Stimulated activated CD4-positive, alpha-beta T cell treated with anti-CD3 and anti-CD28 coated beads, Interleukin-4, amount 100 ng/mL, for 1 hour (primary cell): ENCODE data around the gene CPN1.
"Not testable (repeated sequence)": the region's sequence is repeated elsewhere in the genome, so short reads cannot be mapped to it uniquely, and the experiment has no call there.

Experiments
- DNase-seq: peaks from one replicate; pipeline ENCODE4 v3.0.0-alpha.2; 2020

The CPN1 gene

GRCh38 chr10:100020886-100021253 lies 60.8 kb downstream of the CPN1 start:
- DNase-seq: no peak

- DNase-seq: no peak
Observed at GRCh38 chr10:100020142-100020885, 61.4 kb downstream of the CPN1 start.

GRCh38 chr10:100019787-100020141 lies 61.9 kb downstream of the CPN1 start:
- DNase-seq: no peak

DNA sequence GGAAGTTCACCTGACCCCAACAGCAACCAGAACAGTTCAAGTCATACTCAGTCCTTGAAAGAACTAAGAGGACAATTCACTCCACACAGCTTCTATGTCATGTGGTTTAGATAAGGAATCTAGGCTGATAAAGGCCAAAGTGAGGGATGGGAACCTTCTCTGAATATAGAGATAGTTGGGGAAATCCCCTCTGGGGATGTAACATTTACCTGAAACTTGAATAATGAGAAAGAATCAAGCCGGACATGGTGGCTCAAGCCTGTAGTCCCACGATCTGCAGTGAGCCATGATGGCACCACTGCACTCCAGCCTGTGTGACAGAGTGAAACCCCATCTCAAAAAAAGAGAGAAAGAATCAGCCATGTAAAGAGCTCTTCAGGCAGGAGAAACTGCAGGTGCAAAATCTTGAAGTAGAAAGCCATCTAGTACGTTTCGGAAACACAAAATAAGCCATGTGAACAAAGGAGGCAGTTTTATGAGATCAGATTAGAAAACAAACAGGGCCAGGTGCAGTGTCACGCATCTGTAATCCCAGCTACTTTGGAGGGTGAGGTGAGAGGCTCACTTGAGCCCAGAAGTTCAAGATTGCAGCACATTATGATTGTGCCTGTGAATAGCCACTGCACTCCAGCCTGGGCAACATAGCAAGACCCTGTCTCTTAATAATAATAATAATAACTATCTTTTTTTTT lies 67.5 kb downstream of the CPN1 start:
- DNase-seq: no peak

DNA sequence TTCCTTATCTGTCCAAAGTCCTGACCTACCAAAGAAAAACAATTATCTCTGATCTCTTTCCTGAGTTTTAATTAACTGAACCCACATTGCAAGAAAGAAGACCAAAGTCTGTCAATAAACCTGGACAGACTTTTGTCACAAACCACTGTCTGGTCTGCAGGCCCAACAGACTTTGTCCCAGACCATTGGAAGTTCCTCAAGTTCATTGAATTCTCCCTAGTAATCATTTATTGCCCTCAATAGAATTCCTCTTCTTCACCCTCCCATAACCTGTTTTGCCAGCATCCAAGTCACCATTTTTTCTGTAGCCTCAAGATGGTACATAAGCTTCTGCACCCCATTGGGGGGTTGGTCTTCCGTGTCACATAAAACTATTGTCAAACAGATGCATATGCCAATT lies 68.0 kb downstream of the CPN1 start:
- no peak for DNase-seq

DNA sequence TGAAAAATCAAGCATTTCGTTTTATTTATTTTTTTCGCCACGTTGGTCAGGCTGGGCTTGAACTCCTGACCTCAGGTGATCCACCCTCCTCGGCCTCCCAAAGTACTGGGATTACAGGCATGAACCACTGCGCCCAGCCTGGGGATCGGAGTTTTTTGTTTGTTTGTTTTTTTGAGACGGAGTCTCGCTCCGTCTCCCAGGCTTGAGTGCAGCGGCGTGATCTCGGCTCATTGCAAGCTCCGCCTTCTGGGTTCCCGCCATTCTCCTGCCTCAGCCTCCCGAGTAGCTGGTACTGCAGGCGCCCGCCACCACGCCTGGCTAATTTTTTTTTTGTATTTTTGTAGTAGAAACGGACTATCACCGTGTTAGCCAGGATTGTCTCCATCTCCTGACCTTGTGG lies 69.8 kb downstream of the CPN1 start:
- DNase-seq: not testable (repeated sequence)

- DNase-seq: peak; percentile 86
Observed at GRCh38 chr10:100009793-100010676, 71.6 kb downstream of the CPN1 start, which contains the start of gene DNMBP. TSS of gene DNMBP (minus strand) at chr10:100009947. CDS start at chr10:99972124, 37,823 bp downstream.

GRCh38 chr10:100009283-100009792 lies 72.3 kb downstream of the CPN1 start:
- DNase-seq: no peak

- no peak for DNase-seq
Observed at GRCh38 chr10:100008708-100009282, 72.9 kb downstream of the CPN1 start.

- no peak for DNase-seq
Observed at GRCh38 chr10:100008142-100008522, 73.5 kb downstream of the CPN1 start.

GRCh38 chr10:100007231-100008141 lies 74.2 kb downstream of the CPN1 start:
- DNase-seq: no peak

GRCh38 chr10:100006243-100006886 lies 75.3 kb downstream of the CPN1 start:
- DNase-seq: no peak

DNA sequence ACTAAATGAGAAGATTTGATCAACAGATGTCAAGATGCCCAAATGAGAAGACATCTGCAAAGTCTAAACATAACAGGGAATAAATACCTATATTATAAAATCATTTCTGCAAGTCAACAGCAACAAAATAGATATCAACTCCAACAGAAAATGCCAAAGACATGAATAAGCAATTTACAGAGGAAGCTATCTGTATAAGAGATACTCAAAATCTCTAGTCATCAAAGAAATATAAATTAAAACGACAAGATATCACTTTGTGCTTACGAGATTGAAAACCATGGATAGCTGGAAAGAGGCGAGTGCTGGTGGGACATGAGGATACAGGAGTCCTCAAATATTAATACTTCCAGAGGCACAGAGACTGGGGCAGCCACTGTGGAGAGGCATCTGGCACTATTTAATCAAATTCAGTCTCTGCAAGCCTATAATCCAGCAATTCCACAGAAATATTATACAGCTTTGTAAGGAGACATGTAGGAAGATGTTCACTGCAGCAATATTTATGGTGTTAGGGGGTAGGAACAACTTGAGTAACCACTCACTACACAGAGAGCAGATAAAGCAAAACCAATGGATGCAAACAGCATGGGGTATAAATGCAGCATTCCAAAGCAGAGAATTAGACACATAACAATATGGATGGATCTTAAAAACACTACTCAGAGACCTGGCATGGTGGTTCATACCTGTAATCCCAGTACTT lies 76.7 kb downstream of the CPN1 start:
- no peak for DNase-seq

GRCh38 chr10:100000109-100000644 lies 81.5 kb downstream of the CPN1 start:
- no peak for DNase-seq

DNA sequence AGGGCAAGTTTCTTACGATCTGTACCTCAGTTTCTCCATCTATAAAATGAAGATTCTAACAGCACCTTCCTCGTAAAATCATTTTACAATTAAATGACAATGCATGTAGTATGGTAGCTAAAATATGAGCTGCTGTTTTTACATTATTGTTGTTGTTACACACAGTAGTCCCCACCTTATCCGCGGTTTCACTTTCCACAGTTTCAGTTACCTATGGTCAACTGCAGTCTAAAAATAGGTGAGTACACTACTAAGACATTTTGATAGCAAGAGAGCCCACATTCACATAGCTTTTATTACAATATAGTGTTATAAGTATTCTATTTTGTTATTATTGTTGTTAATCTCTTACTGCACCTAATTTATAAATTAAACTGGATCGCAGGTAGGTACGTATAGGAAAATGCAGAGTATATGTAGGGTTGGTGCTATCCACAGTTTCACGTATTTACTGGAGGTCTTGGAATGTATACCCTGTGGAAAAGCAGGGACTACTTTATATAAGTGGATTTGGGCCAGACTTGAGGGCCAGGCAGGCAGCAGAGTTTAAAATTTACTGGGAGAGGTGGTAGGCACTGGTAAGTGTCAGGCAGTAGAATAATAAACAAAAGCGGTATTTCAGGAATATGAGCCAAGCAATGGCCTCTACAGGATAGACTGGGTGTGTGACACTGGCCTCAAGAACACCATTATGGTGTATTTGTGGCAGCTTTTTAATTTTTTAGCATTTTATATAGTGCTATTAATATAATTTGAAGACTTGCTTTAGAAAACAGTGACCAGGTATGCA lies 82.2 kb downstream of the CPN1 start:
- DNase-seq: no peak

DNA sequence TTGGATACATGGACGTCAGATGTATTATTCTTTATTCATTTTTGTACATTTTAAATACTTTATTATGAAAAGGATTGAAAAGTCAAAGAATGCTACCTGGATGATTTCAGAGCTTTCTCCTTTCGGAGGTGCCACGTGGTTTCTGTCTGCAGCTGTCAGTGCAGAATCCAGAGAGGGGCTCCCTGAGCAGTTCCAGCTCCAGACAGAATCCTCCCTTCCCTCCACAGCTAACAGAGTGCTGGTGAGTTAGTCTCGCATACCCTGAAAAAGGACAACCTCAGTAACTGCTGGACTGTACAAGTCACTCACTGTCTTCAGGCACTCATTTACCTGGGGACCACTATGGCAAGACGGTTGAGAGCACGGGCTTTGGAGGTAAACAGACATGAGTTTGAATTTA lies 82.8 kb downstream of the CPN1 start:
- DNase-seq: no peak

DNA sequence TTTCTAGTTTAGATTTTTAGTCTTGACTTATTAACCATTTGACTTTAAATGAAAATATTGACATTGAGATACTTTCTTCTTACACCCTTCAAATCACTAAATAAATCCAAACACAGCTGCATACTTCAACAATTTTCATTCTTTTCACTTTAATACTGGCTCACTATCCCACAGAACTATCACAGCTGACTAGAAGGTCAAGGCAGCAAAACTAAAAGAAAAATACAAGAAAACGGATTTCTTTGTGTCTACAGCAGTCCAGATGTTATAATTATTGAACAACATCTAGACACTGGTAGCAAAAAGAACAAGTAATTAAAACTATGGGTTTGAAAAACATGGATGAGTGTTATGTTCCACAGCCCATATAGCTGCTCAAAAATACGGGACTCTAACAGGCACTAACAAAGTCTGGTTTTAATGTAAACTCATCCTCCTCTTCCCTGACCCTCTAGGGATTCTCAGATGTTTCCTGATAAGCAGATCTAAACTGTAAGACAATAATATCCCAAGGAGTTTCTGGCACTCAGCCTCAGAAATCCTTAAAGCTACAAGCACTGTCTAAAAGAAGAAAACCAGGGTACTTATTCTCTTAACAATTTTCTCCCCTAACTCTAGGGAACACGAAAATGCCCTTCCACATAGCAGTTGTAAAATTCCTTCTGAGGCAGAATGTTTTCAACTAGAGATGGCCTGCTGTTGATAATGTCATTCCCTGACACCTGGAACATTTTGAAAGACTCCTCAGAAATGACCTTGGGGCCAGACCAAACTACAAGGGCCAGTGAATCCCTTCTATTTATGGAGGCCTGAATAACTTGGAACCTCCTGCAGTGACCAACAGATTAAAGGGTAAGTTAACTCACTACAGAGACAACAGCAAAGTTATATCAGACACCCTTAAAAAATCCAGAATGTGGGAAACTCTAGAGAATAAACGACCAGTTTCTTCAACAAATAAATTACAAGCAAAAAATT lies 84.7 kb downstream of the CPN1 start:
- DNase-seq: no peak

DNA sequence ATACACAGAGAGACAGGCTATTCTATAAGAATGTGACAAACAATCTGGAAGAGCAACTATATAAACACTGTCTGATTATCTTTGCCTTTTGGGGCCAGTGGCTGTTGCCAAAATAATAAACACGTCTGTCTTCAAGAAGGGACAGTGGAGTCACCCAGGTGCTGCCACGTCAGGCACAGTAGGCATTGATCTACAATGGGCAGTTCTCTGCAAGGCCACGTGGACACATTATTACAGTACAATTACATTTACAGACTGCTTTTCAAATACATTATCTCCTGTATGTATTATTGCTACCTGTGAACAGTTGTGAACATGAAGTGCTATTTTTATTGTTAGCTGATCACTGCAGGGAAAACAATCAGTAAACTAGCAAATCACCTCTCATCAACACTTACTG lies 86.0 kb downstream of the CPN1 start:
- no peak for DNase-seq
